IPS-11a (cell line): Measurements from ENCODE around the gene GATD1.

ENCODE experiments used
- H3K4me3 ChIP-seq: one replicate; pipeline ENCODE4 v1.5.1; 2013; ENCODE audit warnings: low read depth, low read length, control low read depth

GATD1 gene

DNA sequence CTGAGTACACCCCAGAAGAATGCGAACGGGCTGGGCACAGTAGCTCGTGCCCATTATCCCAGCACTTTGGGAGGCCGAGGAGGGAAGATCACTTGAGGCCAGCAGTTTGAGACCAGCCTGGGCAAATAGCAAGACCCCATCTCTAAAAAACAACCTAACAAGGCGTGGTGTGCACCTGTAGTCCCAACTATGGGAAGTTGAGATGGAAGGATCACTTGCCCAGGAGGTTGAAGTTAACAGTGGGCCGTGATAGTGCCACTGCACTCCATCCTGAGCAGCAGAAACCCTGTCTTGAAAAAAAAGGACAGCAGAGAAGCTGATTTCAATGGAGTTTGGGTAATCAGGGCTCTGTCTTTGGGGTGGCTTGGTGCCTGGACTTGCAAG, 35.8 kb upstream of the GATD1 start:
- no peak overlapping the region for H3K4me3 ChIP-seq

DNA sequence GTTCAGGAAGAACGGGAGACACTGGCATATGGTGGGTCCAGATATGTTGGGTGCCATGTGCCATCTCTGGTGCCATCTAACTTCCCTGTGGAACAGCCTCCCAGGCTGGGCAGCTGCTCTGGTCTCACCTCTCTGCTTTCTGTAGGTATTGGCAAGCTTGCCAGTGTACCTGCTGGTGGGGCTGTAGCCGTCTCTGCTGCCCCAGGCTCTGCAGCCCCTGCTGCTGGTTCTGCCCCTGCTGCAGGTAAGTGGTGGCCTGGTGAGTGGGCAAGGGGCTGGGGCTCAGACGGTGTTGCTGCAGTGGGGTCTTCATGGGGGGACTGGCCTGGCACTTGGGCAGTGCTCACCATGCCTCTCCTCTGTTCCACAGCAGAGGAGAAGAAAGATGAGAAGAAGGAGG, 35.1 kb upstream of the GATD1 start:
- H3K4me3 ChIP-seq, result no peak overlapping the region

GRCh38 chr11:811446-812245, 34.4 kb upstream of the GATD1 start:
- H3K4me3 ChIP-seq, result no peak overlapping the region

DNA sequence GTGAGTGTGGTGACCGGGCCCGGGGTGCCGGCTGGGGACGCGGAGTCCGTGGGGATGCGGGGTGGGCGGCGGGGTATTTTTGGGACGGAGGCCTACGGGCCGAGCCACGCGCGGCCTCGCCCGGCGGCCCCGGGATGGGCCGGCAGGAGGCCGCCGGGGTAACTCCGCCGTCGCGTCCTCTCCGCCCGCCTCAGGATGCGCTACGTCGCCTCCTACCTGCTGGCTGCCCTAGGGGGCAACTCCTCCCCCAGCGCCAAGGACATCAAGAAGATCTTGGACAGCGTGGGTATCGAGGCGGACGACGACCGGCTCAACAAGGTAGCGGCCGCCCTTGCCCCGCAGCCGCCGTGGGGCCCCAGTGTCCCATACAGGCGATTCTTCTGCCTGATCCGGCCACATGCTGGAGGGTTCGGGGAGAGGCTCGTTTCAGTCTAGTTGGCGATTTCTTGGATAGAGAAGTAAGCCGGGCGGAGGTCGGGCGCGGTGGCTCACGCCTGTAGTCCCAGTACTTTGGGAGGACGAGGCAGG, 32.8 kb upstream of the GATD1 start:
- H3K4me3 ChIP-seq, result peak overlapping the region; percentile 97

DNA sequence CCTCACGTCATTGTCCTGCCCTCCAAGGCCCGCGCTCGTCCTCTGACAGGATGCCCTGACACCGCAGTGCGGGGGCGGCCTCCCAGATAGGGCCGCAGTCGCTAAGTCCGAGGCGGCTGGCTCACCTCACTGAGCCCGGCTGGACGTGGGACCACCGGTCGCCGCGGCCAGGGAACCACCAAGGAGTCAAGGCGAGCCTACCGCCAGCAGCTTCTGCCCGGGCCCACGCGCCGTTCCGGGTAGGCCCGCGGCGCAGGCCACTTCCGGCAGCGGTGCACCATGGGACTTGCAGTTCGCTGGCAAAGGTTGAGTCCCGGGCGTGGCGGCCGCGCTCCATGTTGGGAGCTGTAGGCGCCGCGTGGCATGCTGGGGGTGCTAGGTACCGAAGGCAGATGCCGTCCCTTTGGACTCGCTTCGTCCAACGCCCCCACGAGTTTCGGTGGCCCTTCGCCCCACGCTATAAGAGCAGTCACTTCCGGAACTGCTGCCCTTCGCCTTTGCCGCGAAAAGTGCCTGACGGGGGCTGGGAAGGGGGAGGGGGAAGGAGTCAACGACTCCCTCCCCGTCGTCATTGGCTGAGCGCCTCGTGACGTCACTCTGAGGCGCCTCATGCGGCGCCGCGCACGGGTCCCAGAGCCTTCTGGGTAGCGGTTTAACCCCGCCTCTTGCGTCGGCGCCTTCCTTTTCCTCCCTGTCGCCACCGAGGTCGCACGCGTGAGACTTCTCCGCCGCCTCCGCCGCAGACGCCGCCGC, 32.2 kb upstream of the GATD1 start, which contains the start of gene RPLP2:
Gene RPLP2 (plus strand): TSS at position 681 of the 753 bp plus-strand sequence. CDS start 268 bp downstream, outside the sequence.
- H3K4me3 ChIP-seq, result peak within 1 kb of the TSS; percentile 97

DNA sequence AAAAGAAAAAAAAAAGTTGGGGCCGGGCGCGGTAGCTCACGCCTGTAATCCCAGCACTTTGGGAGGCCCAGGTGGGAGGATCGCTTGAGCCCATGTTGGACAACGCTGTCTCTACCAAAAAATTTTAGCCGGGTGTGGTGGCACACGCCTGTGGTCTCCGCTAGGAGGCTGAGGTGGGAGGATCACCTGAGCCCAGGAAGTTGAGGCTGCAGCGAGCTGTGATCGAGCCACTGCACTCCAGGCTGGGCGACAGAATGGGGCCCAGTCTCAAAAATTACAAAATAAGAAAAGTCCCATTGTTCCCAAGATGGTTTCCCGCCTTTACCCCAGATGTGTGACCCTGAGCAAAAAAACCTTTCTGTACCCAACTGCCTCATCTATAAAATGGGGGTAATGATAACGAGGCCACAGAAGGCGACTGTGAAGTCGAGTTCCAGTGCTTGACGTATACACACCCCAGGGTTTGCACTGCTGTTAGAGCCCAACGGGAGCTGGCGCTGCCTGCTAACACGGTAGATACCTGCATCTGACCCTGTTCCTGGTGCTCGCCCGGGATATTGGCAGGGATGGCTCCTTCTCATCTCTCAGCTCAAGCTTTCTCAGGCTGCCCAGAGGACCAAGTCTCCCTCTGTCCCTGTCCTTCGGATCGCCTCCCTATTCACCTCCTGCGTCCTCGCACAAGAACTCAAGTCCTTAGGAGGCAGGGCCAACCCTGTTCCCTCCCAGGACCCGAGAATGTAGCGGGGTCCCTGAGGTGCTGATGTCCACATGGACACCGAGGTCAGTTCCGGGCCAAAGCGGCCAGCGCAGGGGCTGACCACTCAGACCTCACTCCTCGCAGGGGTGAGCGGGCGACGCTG, 31.4 kb upstream of the GATD1 start:
- peak overlapping the region; percentile 97 for H3K4me3 ChIP-seq

- peak overlapping the region; percentile 28 for H3K4me3 ChIP-seq
Measured at GRCh38 chr11:804599-804964, 27.3 kb upstream of the GATD1 start.

DNA sequence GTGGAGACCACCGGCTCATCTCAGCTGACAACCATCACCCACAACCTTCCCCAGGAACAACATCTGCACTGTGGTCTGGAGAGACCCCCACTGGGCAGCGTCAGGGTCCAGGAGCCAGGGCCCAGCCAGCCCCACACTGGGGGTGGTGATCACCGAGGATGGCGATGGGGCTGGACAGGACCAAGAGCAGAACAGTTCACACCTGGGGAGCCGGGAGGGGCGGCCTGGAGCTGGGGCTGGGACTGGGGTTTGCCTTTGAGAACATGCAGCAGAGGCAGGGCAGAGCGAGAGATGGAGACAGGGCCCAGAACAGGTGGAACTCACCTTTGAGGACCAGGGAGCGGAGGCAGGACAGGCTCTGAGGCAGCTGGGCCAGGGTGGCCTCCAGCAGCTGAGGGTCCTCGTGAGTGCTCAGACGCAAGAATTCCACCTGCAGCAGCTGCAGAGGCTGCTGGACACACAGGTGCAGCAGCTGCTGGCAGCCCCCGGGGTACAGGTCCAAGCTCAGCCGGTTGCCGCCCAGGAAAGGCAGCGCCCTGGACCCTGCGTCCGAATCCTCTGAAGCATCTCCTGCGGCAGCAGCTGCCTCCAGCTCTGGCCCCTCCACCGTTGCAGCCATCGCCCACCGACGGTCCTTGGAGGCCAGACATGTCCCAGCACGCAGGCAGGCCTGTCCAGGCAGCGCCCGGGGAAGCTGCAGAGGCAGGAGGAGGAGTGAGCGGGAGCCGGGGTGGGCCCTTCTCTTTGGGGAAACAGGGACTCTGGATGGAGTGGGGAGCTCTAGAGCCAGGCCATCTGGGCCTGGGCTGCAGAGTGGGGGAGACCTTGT, 26.7 kb upstream of the GATD1 start:
- peak overlapping the region; percentile 28 for H3K4me3 ChIP-seq

DNA sequence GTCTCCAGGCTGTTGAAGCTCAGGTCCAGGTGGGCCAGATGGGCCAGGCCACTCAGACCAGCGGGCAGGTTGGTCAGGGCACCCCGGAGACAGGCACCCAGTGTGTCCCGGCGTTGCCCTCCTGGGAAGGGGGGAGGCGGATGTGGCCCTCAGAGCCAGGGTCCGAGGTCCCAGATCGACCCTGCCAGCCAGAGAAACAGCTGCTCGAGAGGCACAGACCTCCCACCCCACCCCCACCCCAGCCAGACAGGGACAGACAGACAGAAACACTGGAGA, 26.1 kb upstream of the GATD1 start:
- no peak overlapping the region for H3K4me3 ChIP-seq

DNA sequence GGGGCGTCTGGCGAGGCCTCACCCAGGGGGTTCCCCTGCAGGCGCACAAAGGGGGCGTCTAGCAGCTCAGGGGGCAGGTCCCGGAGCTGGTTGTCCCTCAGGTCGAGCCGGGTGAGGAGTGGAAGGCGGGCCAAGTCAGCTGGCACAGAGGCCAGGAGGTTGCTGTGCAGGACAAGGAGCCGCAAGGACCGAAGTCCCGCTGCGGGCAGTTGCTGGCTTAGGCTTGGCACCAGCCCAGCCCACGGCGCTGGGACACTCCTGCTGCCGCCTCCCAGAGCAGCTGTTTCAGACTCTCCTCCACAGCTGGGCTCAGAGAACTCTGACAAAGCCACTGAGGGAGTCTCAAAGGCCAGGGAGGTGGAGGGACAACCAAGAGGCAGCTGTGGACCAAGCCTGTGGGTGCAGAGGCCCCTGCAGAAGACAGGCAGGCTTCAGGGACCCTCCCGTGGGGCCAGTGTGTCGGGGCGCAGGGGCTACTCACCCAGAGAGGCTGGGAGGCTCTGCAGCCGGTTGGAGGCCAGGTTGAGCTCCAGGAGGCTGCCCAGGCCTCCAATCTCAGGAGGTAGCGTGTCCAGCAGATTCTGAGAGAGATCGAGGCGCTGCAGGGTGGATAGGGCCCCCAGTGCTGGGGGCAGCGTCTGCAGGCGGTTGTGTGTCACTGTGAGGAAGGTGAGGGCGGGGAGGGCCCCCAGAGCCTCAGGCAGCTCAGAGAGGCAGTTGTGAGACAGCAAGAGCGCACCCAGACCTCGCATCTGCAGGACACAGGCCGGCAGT, 25.6 kb upstream of the GATD1 start:
- H3K4me3 ChIP-seq, result no peak overlapping the region

DNA sequence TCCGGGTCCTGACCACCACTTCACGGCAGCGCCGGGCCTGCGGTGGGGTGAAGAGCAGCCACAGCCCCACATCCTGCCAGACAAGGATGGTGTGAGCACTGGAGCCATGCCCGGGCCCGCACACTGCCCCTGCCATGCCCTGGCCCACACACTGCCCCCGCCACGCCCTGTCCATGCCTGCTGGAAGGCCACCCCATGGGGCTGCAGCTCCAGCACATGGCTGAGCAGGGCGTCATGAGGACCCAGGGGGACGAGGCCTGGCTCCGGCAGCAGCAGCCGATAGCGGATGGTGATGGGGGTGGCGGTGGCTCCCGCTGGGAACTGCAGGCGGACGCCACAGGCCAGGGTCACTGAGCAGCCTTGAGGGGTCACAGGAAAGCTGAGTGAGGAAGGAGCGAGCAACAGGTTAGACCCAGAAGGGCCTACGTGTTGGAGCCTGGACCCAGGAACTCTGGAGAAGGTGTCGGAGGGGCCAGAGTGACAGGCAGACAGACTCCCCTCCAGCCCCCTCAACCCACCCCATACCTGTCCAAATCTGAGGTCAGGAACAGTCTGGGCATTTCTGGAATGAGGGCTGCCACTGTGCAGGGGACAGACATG, 24.8 kb upstream of the GATD1 start:
- no peak overlapping the region for H3K4me3 ChIP-seq

DNA sequence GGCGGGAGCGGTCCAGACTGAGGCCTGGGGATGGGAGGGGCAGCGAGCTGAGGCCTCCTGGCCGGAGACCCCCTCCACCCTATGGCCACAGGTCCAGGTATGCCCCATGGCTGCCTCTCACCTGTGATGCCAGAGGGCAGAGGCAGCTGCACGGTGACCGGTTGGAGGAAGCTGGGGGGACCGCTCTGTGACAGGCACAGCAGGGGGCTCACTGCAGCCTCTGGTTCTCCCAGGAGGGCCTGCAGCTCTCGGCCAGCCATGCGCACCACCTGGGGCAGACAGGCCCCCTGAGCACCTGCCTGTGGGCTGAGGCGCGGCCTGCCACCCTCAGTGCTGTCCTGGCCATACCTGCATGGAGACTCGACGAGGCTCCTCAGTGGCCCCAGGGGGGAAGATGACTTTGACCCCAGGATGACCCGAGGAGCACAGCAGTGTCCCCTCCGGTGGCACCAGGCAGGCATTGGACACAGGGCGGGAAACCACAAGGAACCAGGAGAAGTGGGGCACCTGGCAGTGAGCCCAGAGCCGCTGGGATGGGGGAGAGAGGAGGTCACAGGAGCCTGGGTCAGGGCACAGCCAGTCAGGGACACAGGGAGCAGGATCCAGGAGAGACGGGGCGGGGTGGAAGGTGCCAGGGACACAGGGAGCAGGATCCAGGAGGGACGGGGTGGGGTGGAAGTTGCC, 24.0 kb upstream of the GATD1 start:
- H3K4me3 ChIP-seq, result no peak overlapping the region

DNA sequence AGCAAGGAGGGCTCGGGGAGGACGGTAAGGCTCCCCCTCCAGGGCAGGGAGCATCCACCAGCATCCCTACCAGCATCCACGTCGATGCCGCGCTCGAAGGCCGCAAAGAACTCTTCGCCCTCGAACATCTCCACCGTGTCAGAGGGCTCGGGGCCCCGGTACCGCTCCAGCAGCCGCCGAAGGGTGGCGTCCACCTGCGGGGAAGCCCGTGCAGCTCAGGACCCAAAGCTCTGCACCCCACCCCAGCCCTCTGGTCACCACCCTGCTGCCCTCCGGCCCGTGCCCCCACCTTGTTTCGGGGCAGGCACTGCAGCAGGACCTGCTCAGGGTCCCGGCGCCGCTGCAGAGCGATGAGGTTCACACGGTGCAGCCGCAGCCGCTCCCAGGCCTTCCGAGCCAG, 23.2 kb upstream of the GATD1 start:
- H3K4me3 ChIP-seq, result no peak overlapping the region

DNA sequence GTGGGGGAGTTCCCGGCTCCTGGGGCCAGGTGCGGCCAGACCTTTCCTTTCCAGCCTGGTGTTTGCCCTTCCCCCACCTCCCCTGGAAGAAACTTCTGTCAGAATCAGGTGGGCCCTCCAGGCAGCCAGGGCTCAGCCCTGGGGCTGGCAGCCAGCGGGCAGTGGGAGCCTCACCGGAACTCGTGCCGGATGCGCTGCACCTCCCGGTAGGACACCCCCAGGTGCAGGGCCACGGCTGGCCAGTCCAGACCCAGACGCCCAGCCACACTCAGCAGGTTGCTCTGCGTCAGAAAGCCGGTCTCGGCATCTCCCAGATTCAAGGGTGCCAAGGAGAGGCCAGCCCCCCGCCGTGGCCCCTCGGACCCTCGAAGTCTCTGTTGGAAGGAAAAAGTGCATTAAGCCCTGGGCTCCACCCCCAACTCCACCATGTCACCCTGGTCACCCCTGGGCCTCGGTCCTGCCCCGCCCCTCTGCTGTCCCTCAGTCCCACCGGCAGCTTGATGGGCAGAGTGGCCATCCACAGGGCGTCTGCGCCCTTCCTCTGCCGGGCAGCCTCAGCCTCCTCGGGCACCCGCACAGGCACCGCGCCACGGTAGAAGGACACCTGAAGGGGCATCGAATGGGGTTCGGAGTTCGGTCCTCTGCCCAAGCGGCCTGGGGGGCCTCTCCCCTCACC, 22.5 kb upstream of the GATD1 start:
- no peak overlapping the region for H3K4me3 ChIP-seq

- H3K4me3 ChIP-seq, result peak within 1 kb of the TSS; percentile 87
Measured at GRCh38 chr11:798093-798713, 20.9 kb upstream of the GATD1 start, which contains the start of gene SLC25A22. SLC25A22 (minus strand) TSS chr11:798281; CDS start chr11:795006, 3,275 bp downstream.

DNA sequence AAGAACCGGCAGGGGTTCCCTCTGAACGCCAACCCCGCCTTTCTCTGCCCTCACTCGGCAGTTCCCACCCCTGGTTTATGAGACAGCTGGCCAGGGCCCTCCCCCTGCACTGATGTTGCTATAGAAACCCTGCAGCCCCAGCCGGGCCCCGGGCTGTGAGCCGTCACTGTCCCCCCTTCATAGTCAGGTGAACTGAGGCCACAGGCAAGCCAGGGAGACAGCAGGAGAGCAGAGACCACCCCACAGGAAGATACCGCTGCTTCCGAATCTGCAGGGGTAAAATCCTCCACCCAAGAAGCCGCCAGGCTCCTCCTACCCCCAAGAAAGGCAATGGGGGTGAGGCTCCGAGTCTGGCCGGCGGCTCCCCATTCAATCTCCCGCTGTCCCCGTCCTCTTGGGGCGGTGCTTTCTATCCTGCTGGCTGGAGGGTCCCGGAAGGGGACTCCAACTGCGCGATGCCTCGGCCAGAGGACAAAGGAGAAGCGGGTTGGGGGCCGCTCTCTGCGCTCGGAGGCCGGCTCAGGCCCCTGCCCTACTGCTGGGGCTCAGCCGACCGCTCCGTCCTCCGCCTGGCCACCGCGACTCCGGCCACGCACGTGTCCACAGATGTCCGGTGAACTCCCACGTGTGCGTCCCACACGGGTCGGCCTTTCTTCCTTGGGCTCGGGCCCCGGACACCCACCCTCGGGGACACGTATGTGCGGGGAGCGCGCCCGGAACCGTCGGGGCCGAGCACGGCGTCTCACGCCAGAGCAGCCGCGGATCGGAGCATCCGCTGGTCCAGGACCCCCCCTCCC, 20.2 kb upstream of the GATD1 start:
- H3K4me3 ChIP-seq, result peak overlapping the region; percentile 87
